ENCODE results near the gene FAM163B. TPM values are rescaled to one million over a fixed set of nuclear protein-coding genes. Genes with fewer than 3 reads are reported as not detected.

Gene FAM163B
- total and polyA plus RNA-seq, 9 of the 15 experiments (the other 6 are each of a cell fraction or from before 2014, with no cell fraction given): not detected

Other genes with a start within 250 kb of the FAM163B start
Only the 7 nearest of the 10 such genes appear.
- 0.04 TPM in 1 of 2 replicates, not detected in the other for gene ADAMTS13, start 187.0 kb downstream of the FAM163B start, total RNA-seq (2014; rRNA removed)
- not detected in 2 replicates for gene ADAMTS13, start 187.0 kb downstream of the FAM163B start, total RNA-seq (2014; rRNA removed; fragmentation: Illumina TruSeq; extraction: Trizol)
- 0.04 TPM in 1 of 2 replicates, not detected in the other for gene ADAMTS13, start 187.0 kb downstream of the FAM163B start, total RNA-seq (2015; rRNA removed; fragmentation: Illumina TruSeq; extraction: Trizol)
- gene ADAMTS13, start 187.0 kb downstream of the FAM163B start, total RNA-seq (2021): 0.07 TPM in 1 of 2 replicates, not detected in the other
- 0.16 and 0.20 TPM in 2 replicates for gene ADAMTS13, start 187.0 kb downstream of the FAM163B start, polyA plus RNA-seq (2011; rRNA removed)
- 0.03 TPM in 1 of 2 replicates, not detected in the other for gene ADAMTS13, start 187.0 kb downstream of the FAM163B start, polyA plus RNA-seq (2014; fragmentation: Illumina TruSeq; extraction: Trizol)
- not detected for gene ADAMTS13, start 187.0 kb downstream of the FAM163B start, polyA plus RNA-seq (2014; fragmentation: Nextera tagmentation; extraction: Ambion mirVana)
- 0.04 and 0.26 TPM in 2 replicates for gene ADAMTS13, start 187.0 kb downstream of the FAM163B start, polyA plus RNA-seq (2014; rRNA removed)
- 1.1 and 1.2 TPM in 2 replicates for gene CACFD1, start 149.4 kb downstream of the FAM163B start, total RNA-seq (2014; rRNA removed)
- 0.11 and 0.13 TPM in 2 replicates for gene CACFD1, start 149.4 kb downstream of the FAM163B start, total RNA-seq (2014; rRNA removed; fragmentation: Illumina TruSeq; extraction: Trizol)
- 0.54 and 0.64 TPM in 2 replicates for gene CACFD1, start 149.4 kb downstream of the FAM163B start, total RNA-seq (2015; rRNA removed; fragmentation: Illumina TruSeq; extraction: Trizol)
- 1.4 and 1.8 TPM in 2 replicates for gene CACFD1, start 149.4 kb downstream of the FAM163B start, total RNA-seq (2021)
- 0.87 and 1.2 TPM in 2 replicates for gene CACFD1, start 149.4 kb downstream of the FAM163B start, polyA plus RNA-seq (2011; rRNA removed)
- 0.16 and 0.37 TPM in 2 replicates for gene CACFD1, start 149.4 kb downstream of the FAM163B start, polyA plus RNA-seq (2014; fragmentation: Illumina TruSeq; extraction: Trizol)
- gene CACFD1, start 149.4 kb downstream of the FAM163B start, polyA plus RNA-seq (2014; fragmentation: Nextera tagmentation; extraction: Ambion mirVana): not detected
- 1.1 and 1.4 TPM in 2 replicates for gene CACFD1, start 149.4 kb downstream of the FAM163B start, polyA plus RNA-seq (2014; rRNA removed)
- gene SLC2A6, start 130.3 kb downstream of the FAM163B start, total RNA-seq (2014; rRNA removed): 0.09 and 0.41 TPM in 2 replicates
- gene SLC2A6, start 130.3 kb downstream of the FAM163B start, total RNA-seq (2014; rRNA removed; fragmentation: Illumina TruSeq; extraction: Trizol): 0.04 and 0.06 TPM in 2 replicates
- gene SLC2A6, start 130.3 kb downstream of the FAM163B start, total RNA-seq (2015; rRNA removed; fragmentation: Illumina TruSeq; extraction: Trizol): 0.04 TPM in 1 of 2 replicates, not detected in the other
- 0.16 and 0.38 TPM in 2 replicates for gene SLC2A6, start 130.3 kb downstream of the FAM163B start, total RNA-seq (2021)
- 0.08 and 0.22 TPM in 2 replicates for gene SLC2A6, start 130.3 kb downstream of the FAM163B start, polyA plus RNA-seq (2011; rRNA removed)
- gene SLC2A6, start 130.3 kb downstream of the FAM163B start, polyA plus RNA-seq (2014; fragmentation: Illumina TruSeq; extraction: Trizol): not detected in 2 replicates
- gene SLC2A6, start 130.3 kb downstream of the FAM163B start, polyA plus RNA-seq (2014; fragmentation: Nextera tagmentation; extraction: Ambion mirVana): not detected
- gene SLC2A6, start 130.3 kb downstream of the FAM163B start, polyA plus RNA-seq (2014; rRNA removed): 0.27 and 0.39 TPM in 2 replicates
- gene MYMK, start 84.4 kb downstream of the FAM163B start, total RNA-seq (2014; rRNA removed): not detected in 2 replicates
- not detected in 2 replicates for gene MYMK, start 84.4 kb downstream of the FAM163B start, total RNA-seq (2014; rRNA removed; fragmentation: Illumina TruSeq; extraction: Trizol)
- not detected in 2 replicates for gene MYMK, start 84.4 kb downstream of the FAM163B start, total RNA-seq (2015; rRNA removed; fragmentation: Illumina TruSeq; extraction: Trizol)
- not detected in 2 replicates for gene MYMK, start 84.4 kb downstream of the FAM163B start, total RNA-seq (2021)
- gene MYMK, start 84.4 kb downstream of the FAM163B start, polyA plus RNA-seq (2011; rRNA removed): not detected in 2 replicates
- not detected in 2 replicates for gene MYMK, start 84.4 kb downstream of the FAM163B start, polyA plus RNA-seq (2014; fragmentation: Illumina TruSeq; extraction: Trizol)
- not detected for gene MYMK, start 84.4 kb downstream of the FAM163B start, polyA plus RNA-seq (2014; fragmentation: Nextera tagmentation; extraction: Ambion mirVana)
- not detected in 2 replicates for gene MYMK, start 84.4 kb downstream of the FAM163B start, polyA plus RNA-seq (2014; rRNA removed)
- gene ADAMTSL2, start 74.7 kb downstream of the FAM163B start, total RNA-seq (2014; rRNA removed): not detected in 2 replicates
- gene ADAMTSL2, start 74.7 kb downstream of the FAM163B start, total RNA-seq (2014; rRNA removed; fragmentation: Illumina TruSeq; extraction: Trizol): not detected in 2 replicates
- not detected in 2 replicates for gene ADAMTSL2, start 74.7 kb downstream of the FAM163B start, total RNA-seq (2015; rRNA removed; fragmentation: Illumina TruSeq; extraction: Trizol)
- 0.04 TPM in 1 of 2 replicates, not detected in the other for gene ADAMTSL2, start 74.7 kb downstream of the FAM163B start, total RNA-seq (2021)
- not detected in 2 replicates for gene ADAMTSL2, start 74.7 kb downstream of the FAM163B start, polyA plus RNA-seq (2011; rRNA removed)
- not detected in 2 replicates for gene ADAMTSL2, start 74.7 kb downstream of the FAM163B start, polyA plus RNA-seq (2014; fragmentation: Illumina TruSeq; extraction: Trizol)
- not detected for gene ADAMTSL2, start 74.7 kb downstream of the FAM163B start, polyA plus RNA-seq (2014; fragmentation: Nextera tagmentation; extraction: Ambion mirVana)
- not detected in 2 replicates for gene ADAMTSL2, start 74.7 kb downstream of the FAM163B start, polyA plus RNA-seq (2014; rRNA removed)
- not detected in 2 replicates for gene DBH, start 27.0 kb upstream of the FAM163B start, total RNA-seq (2014; rRNA removed)
- gene DBH, start 27.0 kb upstream of the FAM163B start, total RNA-seq (2014; rRNA removed; fragmentation: Illumina TruSeq; extraction: Trizol): not detected in 2 replicates
- gene DBH, start 27.0 kb upstream of the FAM163B start, total RNA-seq (2015; rRNA removed; fragmentation: Illumina TruSeq; extraction: Trizol): not detected in 2 replicates
- gene DBH, start 27.0 kb upstream of the FAM163B start, total RNA-seq (2021): not detected in 2 replicates
- not detected in 2 replicates for gene DBH, start 27.0 kb upstream of the FAM163B start, polyA plus RNA-seq (2011; rRNA removed)
- gene DBH, start 27.0 kb upstream of the FAM163B start, polyA plus RNA-seq (2014; fragmentation: Illumina TruSeq; extraction: Trizol): not detected in 2 replicates
- gene DBH, start 27.0 kb upstream of the FAM163B start, polyA plus RNA-seq (2014; fragmentation: Nextera tagmentation; extraction: Ambion mirVana): not detected
- not detected in 2 replicates for gene DBH, start 27.0 kb upstream of the FAM163B start, polyA plus RNA-seq (2014; rRNA removed)
- not detected in 2 replicates for gene SARDH, start 129.0 kb upstream of the FAM163B start, total RNA-seq (2014; rRNA removed)
- gene SARDH, start 129.0 kb upstream of the FAM163B start, total RNA-seq (2014; rRNA removed; fragmentation: Illumina TruSeq; extraction: Trizol): not detected in 2 replicates
- not detected in 2 replicates for gene SARDH, start 129.0 kb upstream of the FAM163B start, total RNA-seq (2015; rRNA removed; fragmentation: Illumina TruSeq; extraction: Trizol)
- gene SARDH, start 129.0 kb upstream of the FAM163B start, total RNA-seq (2021): 0.25 TPM in 1 of 2 replicates, not detected in the other
- 0.07 and 0.14 TPM in 2 replicates for gene SARDH, start 129.0 kb upstream of the FAM163B start, polyA plus RNA-seq (2011; rRNA removed)
- gene SARDH, start 129.0 kb upstream of the FAM163B start, polyA plus RNA-seq (2014; fragmentation: Illumina TruSeq; extraction: Trizol): not detected in 2 replicates
- gene SARDH, start 129.0 kb upstream of the FAM163B start, polyA plus RNA-seq (2014; fragmentation: Nextera tagmentation; extraction: Ambion mirVana): not detected
- gene SARDH, start 129.0 kb upstream of the FAM163B start, polyA plus RNA-seq (2014; rRNA removed): not detected in 2 replicates

Measured in K562 (cell line).